NCI-H1092 (cell line): ENCODE results near the gene OSBPL3.
"Not testable (repeated sequence)": the region's sequence is repeated elsewhere in the genome, so short reads cannot be mapped to it uniquely, and the experiment has no call there.

Experiments
- DNase-seq: peaks from one replicate; lab custom pipeline; 2025; lab: John Stamatoyannopoulos, UW

The OSBPL3 gene

DNA sequence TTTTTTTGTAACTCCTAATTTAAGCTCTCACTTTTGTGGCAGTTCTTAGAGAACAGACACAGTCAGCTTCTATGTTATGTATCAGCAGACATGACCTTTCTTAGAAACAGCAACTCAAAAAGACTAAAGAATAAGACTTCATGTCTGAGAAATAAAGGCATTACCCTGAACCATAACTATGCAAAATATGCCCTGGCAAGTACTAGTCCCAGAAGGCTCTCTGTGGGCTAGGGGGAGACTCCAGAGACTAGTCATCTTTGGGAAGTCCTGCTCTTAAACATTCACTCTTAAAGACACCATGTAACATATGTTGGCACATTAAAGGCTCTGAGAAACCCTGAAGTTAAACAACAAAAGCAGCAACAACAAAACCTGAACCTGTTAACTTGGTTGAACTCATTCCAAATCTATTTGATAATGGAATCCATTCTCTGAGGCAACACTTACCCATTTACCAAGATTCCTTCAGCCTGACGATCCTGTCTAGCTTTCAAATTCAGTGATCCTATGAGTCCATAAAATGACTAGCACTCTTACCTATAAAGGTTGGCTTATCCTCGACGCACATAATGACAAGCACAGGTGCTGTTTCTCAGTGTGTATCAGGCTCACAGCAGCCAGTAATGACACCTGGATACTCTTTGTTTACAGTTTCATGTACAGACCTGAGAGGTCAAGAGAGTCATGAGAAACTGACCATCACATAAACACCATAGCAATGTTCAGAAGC is 62.3 kb downstream of the OSBPL3 start:
- DNase-seq: no peak

GRCh38 chr7:24916463-24917040 is 63.4 kb downstream of the OSBPL3 start:
- no peak for DNase-seq

GRCh38 chr7:24914465-24914859 is 65.5 kb downstream of the OSBPL3 start:
- DNase-seq: no peak

GRCh38 chr7:24913801-24914464 is 66.0 kb downstream of the OSBPL3 start:
- DNase-seq: no peak

- DNase-seq: no peak
Observed at GRCh38 chr7:24912874-24913514, 67.0 kb downstream of the OSBPL3 start.

GRCh38 chr7:24912424-24912823 is 67.6 kb downstream of the OSBPL3 start:
- no peak for DNase-seq

DNA sequence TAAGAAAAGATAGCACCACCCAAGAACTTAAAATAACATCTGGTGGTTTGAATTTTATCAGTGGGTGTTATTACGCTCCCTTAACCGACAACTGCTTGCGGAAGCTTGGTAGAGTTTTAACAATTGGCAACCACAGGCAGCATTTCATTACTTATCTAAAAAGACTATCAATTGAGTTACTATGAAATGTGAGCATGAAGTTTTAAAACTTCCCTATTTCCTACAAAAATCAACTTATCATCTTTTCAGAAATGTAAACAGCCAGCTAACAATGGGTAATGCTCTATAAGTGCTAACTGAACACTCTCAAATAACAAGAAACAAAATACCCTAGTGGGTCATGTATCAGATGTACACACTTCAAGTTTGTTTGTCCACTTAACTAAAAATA is 68.8 kb downstream of the OSBPL3 start:
- no peak for DNase-seq

GRCh38 chr7:24910551-24911212 is 69.3 kb downstream of the OSBPL3 start:
- DNase-seq: no peak

- no peak for DNase-seq
Observed at GRCh38 chr7:24908727-24909126, 71.3 kb downstream of the OSBPL3 start.

DNA sequence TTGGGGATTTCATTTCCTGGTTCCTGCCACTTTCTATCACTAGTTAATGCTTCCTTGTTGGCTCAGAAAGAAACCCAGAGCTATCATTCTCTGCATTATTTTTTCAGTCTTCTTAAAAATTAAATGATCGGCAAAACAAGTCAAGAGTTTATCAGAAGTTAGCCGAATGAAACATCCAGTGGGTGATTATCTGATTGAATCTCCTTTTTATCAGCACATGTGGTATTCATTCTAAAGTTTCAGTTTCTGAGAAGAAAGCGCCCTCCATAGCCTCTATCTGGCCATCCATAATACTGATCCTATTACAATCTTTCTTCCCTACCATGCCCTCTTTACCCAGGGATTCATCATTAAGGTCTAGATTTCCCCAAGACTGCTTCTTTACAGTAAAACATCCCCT is 71.8 kb downstream of the OSBPL3 start:
- DNase-seq: no peak

DNA sequence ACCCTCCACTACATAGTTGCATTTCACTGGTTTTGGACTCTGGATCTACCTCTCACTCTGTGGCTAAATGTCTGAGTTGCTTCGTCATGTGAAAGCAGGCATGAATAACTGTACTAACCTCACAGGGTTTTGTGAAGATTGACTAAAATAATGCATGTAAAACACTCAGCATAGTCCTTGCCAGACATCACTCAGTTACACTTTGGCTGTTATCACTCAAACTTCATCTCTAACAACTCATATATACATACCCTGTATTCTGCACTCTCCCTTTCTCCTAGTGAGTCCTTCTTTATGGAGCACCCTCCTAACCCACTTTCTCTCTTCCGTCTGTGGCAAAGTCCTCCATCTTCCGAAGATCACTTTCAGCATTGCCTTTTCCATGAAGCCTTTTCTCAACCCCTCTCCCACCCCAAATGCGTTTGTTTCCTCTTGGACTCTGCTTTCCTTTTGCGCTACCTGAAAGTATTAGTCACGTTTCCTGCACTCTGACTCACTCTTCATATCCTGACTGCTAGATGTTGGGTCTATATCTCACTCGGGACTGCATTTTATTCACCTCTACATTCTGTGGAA is 72.6 kb downstream of the OSBPL3 start:
- DNase-seq: no peak

DNA sequence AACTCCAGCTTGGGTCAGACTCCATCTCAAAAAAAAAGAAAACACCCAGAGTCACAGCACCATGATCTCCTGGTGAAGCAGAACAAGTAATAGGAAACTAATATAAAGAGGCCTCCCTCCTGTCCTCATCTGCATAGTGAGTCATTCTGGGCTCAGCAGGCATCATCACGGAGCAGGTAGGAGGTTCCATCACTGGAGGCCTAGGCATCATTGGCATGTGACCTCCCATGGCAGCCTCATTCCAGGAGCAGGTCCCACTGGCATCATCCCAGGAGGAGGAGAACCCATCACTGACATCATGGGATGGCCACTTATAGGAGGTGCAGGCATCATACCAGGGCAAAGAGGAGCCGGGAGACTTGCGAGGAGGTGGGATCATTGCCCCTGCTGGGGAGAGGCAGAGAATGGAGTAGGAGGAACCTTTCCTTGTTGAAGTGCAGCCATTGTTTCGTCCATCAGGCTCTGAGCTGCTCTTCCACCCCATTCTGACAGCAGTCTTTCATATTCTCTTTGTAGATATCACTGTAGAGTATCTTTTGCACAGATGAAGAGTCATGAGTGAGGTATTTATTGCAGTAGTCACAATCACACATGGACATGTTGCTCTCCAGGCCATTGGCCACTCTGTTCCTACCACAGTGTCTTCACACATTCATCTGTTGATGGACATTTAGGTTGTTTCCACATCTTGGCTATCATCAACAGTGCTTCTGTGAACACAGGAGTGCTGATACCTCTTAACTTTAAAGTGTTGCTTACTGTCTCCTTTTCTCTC is 73.8 kb downstream of the OSBPL3 start:
- DNase-seq: no peak

GRCh38 chr7:24903992-24904391 is 76.0 kb downstream of the OSBPL3 start:
- DNase-seq: not testable (repeated sequence)

- DNase-seq: no peak
Observed at GRCh38 chr7:24903559-24903958, 76.4 kb downstream of the OSBPL3 start.

DNA sequence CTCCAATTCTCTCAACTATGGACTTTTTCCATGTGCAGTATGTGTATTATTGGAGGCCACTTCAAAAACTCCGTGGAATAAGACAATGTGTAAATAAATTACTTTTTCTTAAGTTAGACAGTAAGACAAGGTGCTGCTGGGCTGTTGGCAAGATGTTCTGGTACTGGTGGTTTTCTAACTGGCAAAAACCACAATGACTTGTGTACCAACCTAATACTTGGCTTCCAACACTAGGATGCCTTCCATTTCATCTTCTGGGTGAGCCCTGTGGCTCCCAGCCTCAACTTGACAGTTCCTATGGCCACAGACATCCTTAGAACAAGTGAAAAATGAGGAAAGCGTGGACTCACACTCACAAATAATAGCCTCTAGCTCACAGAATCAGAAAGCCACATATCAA is 77.0 kb downstream of the OSBPL3 start:
- no peak for DNase-seq

- no peak for DNase-seq
Observed at GRCh38 chr7:24902276-24902675, 77.7 kb downstream of the OSBPL3 start.

- DNase-seq: no peak
Observed at GRCh38 chr7:24899905-24900304, 80.1 kb downstream of the OSBPL3 start.

GRCh38 chr7:24899161-24899560 is 80.8 kb downstream of the OSBPL3 start:
- no peak for DNase-seq

GRCh38 chr7:24898691-24899090 is 81.3 kb downstream of the OSBPL3 start:
- no peak for DNase-seq

DNA sequence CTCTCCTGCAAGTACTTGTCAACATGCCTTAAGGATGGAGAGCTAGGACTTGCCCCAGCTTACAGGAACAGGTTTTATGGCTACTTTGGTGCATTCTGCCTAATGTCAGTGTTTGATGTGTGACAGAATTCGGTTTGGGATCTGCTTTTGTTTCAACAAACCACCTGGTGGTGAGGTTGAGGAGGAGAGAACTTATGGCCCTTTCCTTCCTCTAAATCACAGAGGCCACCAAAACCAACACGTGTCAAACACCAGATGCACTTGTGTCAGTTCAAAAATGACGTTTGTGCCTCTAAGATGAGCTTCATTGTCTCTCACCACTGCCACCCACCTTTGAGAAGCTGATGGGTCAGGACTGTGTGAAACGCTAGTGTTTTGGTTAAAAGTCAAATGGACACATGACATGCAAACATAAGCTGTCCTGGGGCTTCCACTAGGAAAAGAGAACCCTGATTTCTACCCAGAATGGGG is 83.9 kb downstream of the OSBPL3 start:
- DNase-seq: no peak
